CD4-positive, CD25-positive, alpha-beta regulatory T cell (primary cell): ENCODE measurements around the gene FBXW7. TPM values are rescaled to one million over a fixed set of nuclear protein-coding genes. Genes with fewer than 3 reads are reported as not detected.

ENCODE experiments used
- ATAC-seq, 2 donors: fragments of 150-1000 bp; cut with Tn5 transposase; one replicate each; pipeline ENCODE4 v1.10.0; 2021; ENCODE audit warnings: low read depth in 2 of 2, moderate number of reproducible peaks in 2 of 2, moderate library complexity in 1 of 2
- DNase-seq, 3 donors: peaks; one replicate each; pipeline versions ENCODE4 v3.0.0 to v3.0.0-alpha.2; 2012 to 2022; ENCODE audit warnings: mixed read lengths in 1 of 3
- H3K27ac ChIP-seq: one replicate; pipeline ENCODE4 v1.7.0; 2013; ENCODE audit warnings: mild to moderate bottlenecking, low read length; ENCODE audit not compliant: insufficient read depth, poor library complexity, severe bottlenecking
- H3K27me3 ChIP-seq: one replicate; pipeline ENCODE4 v1.7.0; 2013; ENCODE audit warnings: low read length; ENCODE audit not compliant: control insufficient read depth, insufficient read depth
- H3K36me3 ChIP-seq: one replicate; pipeline ENCODE4 v1.7.0; 2013; ENCODE audit warnings: mild to moderate bottlenecking, low read length, moderate library complexity; ENCODE audit not compliant: control insufficient read depth, insufficient read depth
- H3K4me1 ChIP-seq: 2 replicates; pipeline ENCODE4 v1.7.0; 2013; ENCODE audit warnings: mild to moderate bottlenecking, low read length; ENCODE audit not compliant: insufficient read depth, control insufficient read depth, poor library complexity, severe bottlenecking
- H3K4me3 ChIP-seq: one replicate; pipeline ENCODE4 v1.7.0; 2013; ENCODE audit warnings: low read depth, mild to moderate bottlenecking, low read length, moderate library complexity
- H3K9me3 ChIP-seq, 2 experiments: 1 replicate in 1 of 2; 2 replicates in 1 of 2; pipeline ENCODE4 v1.7.0; 2013; ENCODE audit warnings: low read length in 2 of 2, mild to moderate bottlenecking in 1 of 2, moderate library complexity in 1 of 2; ENCODE audit not compliant: control insufficient read depth in 2 of 2
- H3K27ac Mint-ChIP-seq, 3 donors: one replicate each; pipeline ENCODE4 v1.8.0; 2020 to 2022; ENCODE audit warnings: mild to moderate bottlenecking in 3 of 3, mixed read lengths in 3 of 3, moderate library complexity in 2 of 3
- H3K27me3 Mint-ChIP-seq: one replicate; pipeline ENCODE4 v1.8.0; 2022; ENCODE audit warnings: mild to moderate bottlenecking, mixed read lengths
- H3K36me3 Mint-ChIP-seq: one replicate; pipeline ENCODE4 v1.8.0; 2020; ENCODE audit warnings: mixed read lengths
- H3K4me1 Mint-ChIP-seq, 4 donors: one replicate each; pipeline ENCODE4 v1.8.0; 2020 to 2022; ENCODE audit warnings: mixed read lengths in 4 of 4, mild to moderate bottlenecking in 1 of 4
- H3K4me3 Mint-ChIP-seq, 4 donors: one replicate each; pipeline ENCODE4 v1.8.0; 2020 to 2022; ENCODE audit warnings: mild to moderate bottlenecking in 4 of 4, mixed read lengths in 4 of 4, moderate library complexity in 3 of 4
- H3K9me3 Mint-ChIP-seq, 7 donors: one replicate each; pipeline ENCODE4 v1.8.0; 2020 to 2022; ENCODE audit warnings: mixed read lengths in 7 of 7, mild to moderate bottlenecking in 3 of 7, moderate library complexity in 2 of 7
- polyA plus RNA-seq, 4 donors: library from polyadenylated mRNA; unstranded; fragments of 300-500 nt; fragmentation: Illumina TruSeq; gene quantifications; one replicate each; pipeline ENCODE4 v1.2.3, GENCODE V29; 2021
- total RNA-seq: library from RNA; stranded (reverse); gene quantifications from one replicate; pipeline ENCODE4 v1.2.3, GENCODE V29; 2022

The FBXW7 gene
- total and polyA plus RNA-seq, 5 donors from 2014 or later, result 43.8 to 146 (median 49.1) TPM

GRCh38 chr4:152448038-152448707, 87.7 kb downstream of the FBXW7 start:
- peaks cover 3% of the 10 kb centered on the region for H3K36me3 ChIP-seq
- ATAC-seq (no peak), DNase-seq (no peak)
- no peak overlapping the region for H3K4me3 ChIP-seq
- Mint-ChIP-seq H3K27ac (no peak overlapping the region), H3K4me3 (no peak overlapping the region), H3K27me3 (no peaks in the 10 kb centered on the region), H3K9me3 (no peaks in the 10 kb centered on the region), H3K36me3 (peaks cover 8% of the 10 kb centered on the region), H3K4me1 (peaks cover 22 to 39% (median 29%) of the 10 kb centered on the region in 4 donors)
- no peak overlapping the region for H3K27ac ChIP-seq
- H3K9me3 ChIP-seq, result no peaks in the 10 kb centered on the region
- H3K27me3 ChIP-seq, result no peaks in the 10 kb centered on the region
- peaks cover 10% of the 10 kb centered on the region for H3K4me1 ChIP-seq

- Mint-ChIP-seq H3K27ac (no peak overlapping the region), H3K27me3 (no peaks in the 10 kb centered on the region), H3K9me3 (no peaks in the 10 kb centered on the region), H3K36me3 (peaks cover 12% of the 10 kb centered on the region), H3K4me1 (peaks cover 25 to 43% (median 30%) of the 10 kb centered on the region in 4 donors), H3K4me3 (no peak overlapping the region)
- H3K9me3 ChIP-seq, result no peaks in the 10 kb centered on the region
- ATAC-seq (no peak), DNase-seq (no peak)
- H3K27ac ChIP-seq, result no peak overlapping the region
- H3K4me3 ChIP-seq, result no peak overlapping the region
- no peaks in the 10 kb centered on the region for H3K36me3 ChIP-seq
- no peaks in the 10 kb centered on the region for H3K27me3 ChIP-seq
- H3K4me1 ChIP-seq, result peaks cover 10% of the 10 kb centered on the region
Measured at GRCh38 chr4:152443859-152444258, 92.0 kb downstream of the FBXW7 start.

GRCh38 chr4:152437561-152437960, 98.3 kb downstream of the FBXW7 start:
- peaks cover 28% of the 10 kb centered on the region for H3K36me3 Mint-ChIP-seq
- Histone ChIP-seq H3K27ac (no peak overlapping the region), H3K36me3 (no peaks in the 10 kb centered on the region), H3K4me3 (no peak overlapping the region), H3K4me1 (no peaks in the 10 kb centered on the region), H3K9me3 (no peaks in the 10 kb centered on the region), H3K27me3 (no peaks in the 10 kb centered on the region)
- H3K9me3 Mint-ChIP-seq, result peaks cover 0 to 1% (median 0%) of the 10 kb centered on the region in 7 donors
- H3K4me3 Mint-ChIP-seq, result no peak overlapping the region
- DNase-seq (no peak), ATAC-seq (no peak)
- peaks cover 16 to 40% (median 36%) of the 10 kb centered on the region in 4 donors for H3K4me1 Mint-ChIP-seq
- no peaks in the 10 kb centered on the region for H3K27me3 Mint-ChIP-seq
- no peak overlapping the region for H3K27ac Mint-ChIP-seq

- DNase-seq, result peak in 1 of 3 donors; percentile 12
Measured at GRCh38 chr4:152436384-152436783, 99.5 kb downstream of the FBXW7 start.

GRCh38 chr4:152434011-152434410, 101.9 kb downstream of the FBXW7 start:
- H3K4me1 ChIP-seq, result peaks cover 8% of the 10 kb centered on the region
- no peaks in the 10 kb centered on the region for H3K36me3 ChIP-seq
- no peaks in the 10 kb centered on the region for H3K27me3 ChIP-seq
- DNase-seq, result no peak
- Mint-ChIP-seq H3K27ac (no peak overlapping the region), H3K4me1 (peaks cover 24 to 54% (median 41%) of the 10 kb centered on the region in 4 donors), H3K9me3 (peaks cover 0 to 1% (median 0%) of the 10 kb centered on the region in 7 donors), H3K27me3 (no peaks in the 10 kb centered on the region), H3K36me3 (peaks cover 23% of the 10 kb centered on the region), H3K4me3 (no peak overlapping the region)
- no peaks in the 10 kb centered on the region for H3K9me3 ChIP-seq
- no peak overlapping the region for H3K27ac ChIP-seq
- H3K4me3 ChIP-seq, result no peak overlapping the region
- ATAC-seq, result no peak

More at GRCh38 chr4:152436384-152436783, 99.5 kb downstream of the FBXW7 start:
- no peak overlapping the region for H3K4me3 ChIP-seq
- Mint-ChIP-seq H3K27me3 (no peaks in the 10 kb centered on the region), H3K9me3 (peaks cover 0 to 1% (median 0%) of the 10 kb centered on the region in 7 donors), H3K4me1 (peaks cover 16 to 39% (median 35%) of the 10 kb centered on the region in 4 donors), H3K36me3 (peaks cover 24% of the 10 kb centered on the region), H3K27ac (no peak overlapping the region), H3K4me3 (no peak overlapping the region)
- H3K4me1 ChIP-seq, result no peaks in the 10 kb centered on the region
- H3K27ac ChIP-seq, result no peak overlapping the region
- ATAC-seq, result no peak
- H3K36me3 ChIP-seq, result no peaks in the 10 kb centered on the region
- no peaks in the 10 kb centered on the region for H3K9me3 ChIP-seq
- H3K27me3 ChIP-seq, result no peaks in the 10 kb centered on the region

GRCh38 chr4:152431784-152432183, 104.1 kb downstream of the FBXW7 start:
- no peak overlapping the region for H3K4me3 Mint-ChIP-seq
- no peaks in the 10 kb centered on the region for H3K9me3 Mint-ChIP-seq
- no peaks in the 10 kb centered on the region for H3K9me3 ChIP-seq
- H3K27ac Mint-ChIP-seq, result peak overlapping the region in 2 of 3 donors; percentile 5 to 74
- peaks cover 16% of the 10 kb centered on the region for H3K36me3 Mint-ChIP-seq
- no peak for ATAC-seq
- no peaks in the 10 kb centered on the region for H3K27me3 ChIP-seq
- H3K4me3 ChIP-seq, result no peak overlapping the region
- H3K4me1 Mint-ChIP-seq, result peaks cover 16 to 57% (median 38%) of the 10 kb centered on the region in 4 donors
- peaks cover 8% of the 10 kb centered on the region for H3K4me1 ChIP-seq
- DNase-seq, result no peak
- no peak overlapping the region for H3K27ac ChIP-seq
- no peaks in the 10 kb centered on the region for H3K36me3 ChIP-seq
- H3K27me3 Mint-ChIP-seq, result no peaks in the 10 kb centered on the region

- H3K27me3 ChIP-seq, result no peaks in the 10 kb centered on the region
- H3K36me3 Mint-ChIP-seq, result peaks cover 17% of the 10 kb centered on the region
- H3K4me3 ChIP-seq, result no peak overlapping the region
- ATAC-seq (no peak), DNase-seq (no peak)
- peak overlapping the region in 2 of 3 donors; percentile 5 to 74 for H3K27ac Mint-ChIP-seq
- H3K4me3 Mint-ChIP-seq, result no peak overlapping the region
- no peak overlapping the region for H3K27ac ChIP-seq
- H3K36me3 ChIP-seq, result peaks cover 3% of the 10 kb centered on the region
- H3K4me1 ChIP-seq, result peaks cover 8% of the 10 kb centered on the region
- H3K9me3 ChIP-seq, result no peaks in the 10 kb centered on the region
- peaks cover 15 to 55% (median 38%) of the 10 kb centered on the region in 4 donors for H3K4me1 Mint-ChIP-seq
- H3K9me3 Mint-ChIP-seq, result no peaks in the 10 kb centered on the region
- H3K27me3 Mint-ChIP-seq, result no peaks in the 10 kb centered on the region
Measured at GRCh38 chr4:152431291-152431690, 104.6 kb downstream of the FBXW7 start.

- Histone ChIP-seq H3K4me3 (no peak overlapping the region), H3K27me3 (no peaks in the 10 kb centered on the region), H3K4me1 (peaks cover 8% of the 10 kb centered on the region), H3K27ac (no peak overlapping the region), H3K36me3 (peaks cover 3% of the 10 kb centered on the region), H3K9me3 (no peaks in the 10 kb centered on the region)
- H3K27ac Mint-ChIP-seq, result peak overlapping the region in 2 of 3 donors; percentile 26 to 48
- peaks cover 22 to 48% (median 36%) of the 10 kb centered on the region in 4 donors for H3K4me1 Mint-ChIP-seq
- peaks cover 17% of the 10 kb centered on the region for H3K36me3 Mint-ChIP-seq
- DNase-seq, result no peak
- no peaks in the 10 kb centered on the region for H3K9me3 Mint-ChIP-seq
- ATAC-seq, result no peak
- H3K27me3 Mint-ChIP-seq, result no peaks in the 10 kb centered on the region
- no peak overlapping the region for H3K4me3 Mint-ChIP-seq
Measured at GRCh38 chr4:152430507-152430906, 105.4 kb downstream of the FBXW7 start.
